Measurements from ENCODE around the gene HDAC11.
"Not testable (repeated sequence)": the region's sequence is repeated elsewhere in the genome, so short reads cannot be mapped to it uniquely, and the experiment has no call there.

The HDAC11 gene, protein sequence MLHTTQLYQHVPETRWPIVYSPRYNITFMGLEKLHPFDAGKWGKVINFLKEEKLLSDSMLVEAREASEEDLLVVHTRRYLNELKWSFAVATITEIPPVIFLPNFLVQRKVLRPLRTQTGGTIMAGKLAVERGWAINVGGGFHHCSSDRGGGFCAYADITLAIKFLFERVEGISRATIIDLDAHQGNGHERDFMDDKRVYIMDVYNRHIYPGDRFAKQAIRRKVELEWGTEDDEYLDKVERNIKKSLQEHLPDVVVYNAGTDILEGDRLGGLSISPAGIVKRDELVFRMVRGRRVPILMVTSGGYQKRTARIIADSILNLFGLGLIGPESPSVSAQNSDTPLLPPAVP

DNA sequence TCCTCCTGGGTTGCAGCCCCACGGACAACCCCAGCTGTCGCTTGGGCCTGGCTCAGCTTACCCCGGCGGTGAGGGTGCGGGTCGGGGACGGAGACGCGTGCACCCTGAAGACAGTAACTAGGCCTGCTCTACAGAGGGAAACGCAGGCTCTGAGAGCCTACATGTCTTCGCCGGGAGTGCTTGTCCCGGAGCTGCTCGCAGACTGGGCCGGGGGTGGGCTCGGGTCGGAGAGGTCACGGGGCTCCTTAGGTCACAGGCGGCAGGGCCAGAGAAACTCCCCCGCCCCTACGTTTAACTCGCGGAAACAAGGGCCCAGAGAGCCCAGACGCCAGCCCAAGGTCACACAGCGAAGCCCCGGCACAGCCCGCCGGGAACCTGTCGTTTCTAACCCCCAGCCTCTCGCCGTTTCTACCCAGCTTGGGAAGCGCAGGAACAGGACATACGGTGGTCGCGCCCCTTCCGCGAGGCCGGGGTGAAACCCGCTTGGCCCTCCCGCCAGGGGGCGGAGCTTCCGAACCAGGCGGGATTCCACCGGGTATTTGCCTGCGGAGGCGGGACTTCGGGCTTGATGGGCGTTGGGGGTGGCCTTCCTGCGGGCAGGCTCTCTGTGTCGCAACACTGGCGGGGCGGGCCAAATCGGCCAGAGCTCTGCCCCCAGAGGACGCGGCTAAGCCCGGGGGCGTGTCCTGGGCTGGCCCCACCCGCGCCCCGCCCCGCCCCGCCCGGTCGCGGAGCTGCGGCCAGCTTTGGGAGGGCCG lies at the start of gene HDAC11:
Gene HDAC11, plus strand, starts transcription at position 725 of the 758 bp plus-strand sequence. CDS start 42 bp downstream, outside the sequence.
- DNase-seq, result peak; percentile 93

DNA sequence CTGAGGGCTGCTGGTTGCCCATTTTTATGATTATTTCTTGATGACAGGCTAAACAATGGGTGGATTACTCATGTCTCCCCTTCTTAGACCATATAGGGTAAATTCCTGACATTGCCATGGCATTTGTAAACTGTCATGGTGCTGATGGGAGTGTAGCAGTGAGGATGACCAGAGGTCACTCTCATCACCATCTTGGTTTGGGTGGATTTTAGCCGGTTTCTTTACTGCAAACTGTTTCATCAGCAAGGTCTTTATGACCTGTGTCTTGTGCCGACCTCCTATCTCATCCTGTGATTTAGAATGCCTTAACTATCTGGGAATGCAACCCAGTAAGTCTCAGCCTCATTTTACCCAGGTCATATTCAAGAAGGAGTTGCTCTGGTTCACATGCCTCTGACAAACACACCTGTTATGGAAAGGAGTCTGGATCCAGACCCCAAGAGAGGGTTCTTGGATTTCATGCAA lies 49.7 kb upstream of the HDAC11 start:
- not testable (repeated sequence) for DNase-seq

DNA sequence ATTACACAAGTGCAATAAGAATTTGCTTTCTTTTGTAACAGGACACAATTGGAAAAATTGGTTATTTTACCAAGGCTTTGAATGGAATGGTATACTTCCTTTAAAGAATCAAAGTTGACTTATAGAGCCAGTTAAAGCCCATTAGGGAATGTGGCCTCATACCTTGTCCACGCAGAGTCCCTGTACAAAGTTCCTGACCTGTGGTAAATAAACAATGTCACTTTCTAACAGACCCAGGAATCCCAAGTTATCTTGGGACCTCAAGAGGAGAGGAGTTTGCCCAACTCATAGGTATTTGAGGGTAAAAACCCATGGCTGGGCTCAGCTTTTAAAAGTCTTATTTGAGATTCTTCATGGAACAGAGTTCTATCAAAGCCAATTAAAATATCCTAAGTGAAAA lies 48.0 kb upstream of the HDAC11 start:
- no peak for DNase-seq

DNA sequence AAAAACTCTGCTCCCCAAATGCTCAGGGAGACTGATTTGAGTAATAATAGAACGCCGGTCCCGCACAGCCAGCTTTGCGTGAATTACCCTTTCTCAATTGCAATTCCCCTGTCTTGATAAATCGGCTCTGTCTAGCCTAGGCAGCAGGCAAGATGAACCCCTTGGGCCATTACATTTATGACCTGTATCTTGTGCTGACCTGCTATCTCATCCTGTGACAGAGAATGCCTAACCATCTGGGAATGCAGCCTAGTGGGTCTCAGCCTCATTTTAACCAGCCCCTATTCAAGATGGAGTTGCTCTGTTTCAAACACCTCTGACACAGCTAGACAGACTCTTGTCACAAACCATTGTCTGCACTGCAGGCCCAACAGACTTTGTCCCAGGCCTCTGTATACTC lies 46.2 kb upstream of the HDAC11 start:
- no peak for DNase-seq

DNA sequence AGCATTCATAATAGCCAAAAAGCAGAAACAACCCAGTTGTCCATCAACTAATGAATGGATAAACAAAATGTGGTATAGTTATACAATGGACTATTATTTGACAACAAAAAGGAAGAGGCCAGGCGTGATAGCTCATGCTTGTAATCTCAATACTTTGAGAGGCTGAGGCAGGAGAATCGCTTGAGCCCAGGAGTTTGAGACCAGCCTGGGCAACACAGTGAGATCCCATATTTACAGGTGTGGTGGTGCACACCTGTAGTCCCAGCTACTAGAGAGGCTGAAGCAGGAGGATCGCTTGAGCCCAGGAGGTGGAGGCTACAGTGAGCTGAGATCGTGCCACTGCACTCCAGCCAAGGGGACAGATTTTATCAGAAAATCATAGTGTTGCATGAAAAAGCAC lies 43.9 kb upstream of the HDAC11 start:
- DNase-seq, result not testable (repeated sequence)

DNA sequence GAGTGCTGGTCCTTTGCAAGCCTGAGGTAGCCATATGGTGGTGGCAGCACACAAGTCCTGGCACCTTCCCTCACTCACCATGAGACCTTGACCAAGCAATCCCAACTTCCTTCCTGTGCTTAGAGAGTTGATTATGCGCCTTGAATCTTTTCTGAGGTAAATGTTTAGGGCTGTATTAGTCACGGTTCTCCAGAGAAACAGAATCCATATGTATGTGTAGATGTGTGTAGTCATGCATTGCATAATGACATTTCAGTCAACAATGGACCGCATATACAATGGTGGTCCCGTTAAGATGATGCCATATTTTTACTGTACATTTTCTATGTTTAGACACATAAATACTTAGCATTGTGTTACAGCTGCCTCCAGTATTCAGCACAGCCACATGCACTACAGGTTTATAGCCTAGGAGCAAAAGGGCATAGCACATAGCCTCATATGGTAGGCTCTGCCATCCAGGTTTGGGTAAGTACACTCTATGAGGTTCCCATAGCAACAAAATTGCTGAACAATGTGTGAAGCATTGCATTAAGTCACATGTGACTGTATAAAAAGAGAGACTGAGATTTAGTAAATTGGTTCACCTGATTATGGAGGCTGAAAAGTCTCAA lies 39.8 kb upstream of the HDAC11 start:
- DNase-seq, result no peak

DNA sequence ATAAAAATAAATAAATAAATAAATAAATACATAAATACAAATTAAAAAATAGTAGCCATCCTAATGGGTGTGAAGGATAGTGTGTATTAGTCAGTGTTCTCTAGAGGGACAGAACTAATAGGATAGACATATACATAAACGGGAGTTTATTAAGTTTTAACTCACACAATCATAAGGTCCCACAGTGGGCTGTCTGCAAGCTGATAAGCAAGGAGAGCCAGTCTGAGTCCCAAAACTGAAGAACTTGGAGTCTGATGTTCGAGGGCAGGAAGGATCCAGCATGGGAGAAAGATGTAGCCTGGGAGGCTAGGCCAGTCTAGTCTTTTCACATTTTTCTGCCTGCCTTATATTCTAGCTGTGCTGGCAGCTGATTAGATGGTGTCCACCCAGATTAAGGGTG lies 37.2 kb upstream of the HDAC11 start:
- DNase-seq, result not testable (repeated sequence)

DNA sequence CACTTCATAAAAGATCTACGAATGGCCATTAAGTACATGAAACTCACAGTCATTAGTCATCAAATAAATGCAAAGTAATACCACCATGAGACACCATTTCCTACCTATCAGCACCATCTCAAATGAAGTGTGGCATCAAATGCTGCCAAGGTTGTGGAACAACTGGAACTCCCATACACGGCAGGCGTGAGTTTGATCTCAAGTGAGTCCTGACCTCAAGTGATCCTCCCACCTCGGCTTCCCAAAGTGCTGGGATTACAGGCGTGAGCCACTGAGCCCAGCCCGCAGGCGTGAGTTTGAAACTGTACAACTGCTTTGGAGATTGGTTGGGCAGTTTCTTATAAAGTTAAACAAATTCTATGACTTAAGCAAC lies 28.8 kb upstream of the HDAC11 start:
- DNase-seq, result peak; percentile 16

DNA sequence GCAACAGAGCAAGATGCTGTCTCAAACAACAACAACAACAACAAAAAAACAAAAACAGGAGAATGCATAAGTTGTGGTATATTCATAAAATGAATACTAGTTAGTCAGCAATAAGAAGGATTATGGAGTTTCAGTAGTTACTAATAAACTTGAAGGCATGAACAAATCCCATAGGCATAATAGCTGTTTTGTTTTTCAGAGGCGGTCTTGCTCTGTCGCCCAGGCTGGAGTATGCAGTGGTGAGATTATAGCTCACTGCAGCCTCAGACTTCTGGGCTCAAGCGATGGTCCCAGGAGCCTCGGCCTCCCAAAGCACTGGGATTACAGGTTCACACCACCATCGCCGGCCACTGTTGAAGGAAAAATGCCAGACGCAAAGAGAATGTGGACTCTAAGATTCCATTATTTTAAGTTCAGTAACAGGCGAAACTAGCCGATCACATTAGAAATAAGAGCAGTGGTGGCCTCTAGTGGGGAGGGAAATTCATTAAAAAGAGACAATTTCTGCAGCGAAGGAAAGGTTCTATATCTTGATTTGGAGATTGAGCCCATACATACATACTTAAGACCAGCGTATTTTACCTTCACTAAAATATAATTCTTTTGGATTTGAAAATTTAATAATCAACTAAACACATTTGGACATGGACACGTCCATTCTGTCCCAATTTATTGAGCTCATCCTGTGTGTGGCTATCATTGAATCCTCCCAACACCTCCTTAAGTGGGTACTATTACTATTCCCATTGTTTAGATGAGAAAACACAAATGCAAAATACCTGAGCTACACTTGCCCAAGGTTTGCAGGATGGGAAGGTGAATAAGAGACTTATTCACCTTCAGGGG lies 27.4 kb upstream of the HDAC11 start:
- peak; percentile 33 for DNase-seq

DNA sequence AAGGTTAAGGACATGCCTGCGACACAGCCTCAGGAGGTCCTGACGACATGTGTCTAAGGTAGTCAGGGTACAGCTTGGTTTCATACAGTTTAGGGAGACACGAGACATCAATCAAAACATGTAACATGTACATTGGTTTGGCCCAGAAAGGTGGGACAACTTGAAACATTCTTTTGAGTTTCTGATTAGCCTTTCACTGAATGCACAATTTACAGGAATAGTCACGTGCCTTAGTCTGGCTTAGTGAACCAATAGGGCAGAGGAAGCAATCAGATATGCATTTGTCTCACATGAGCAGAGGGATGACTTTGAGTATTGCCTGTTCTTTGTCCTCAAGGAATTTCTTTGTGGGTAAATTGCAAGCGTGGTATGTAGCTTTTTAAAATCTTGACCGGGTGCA lies 24.5 kb upstream of the HDAC11 start:
- DNase-seq, result no peak

DNA sequence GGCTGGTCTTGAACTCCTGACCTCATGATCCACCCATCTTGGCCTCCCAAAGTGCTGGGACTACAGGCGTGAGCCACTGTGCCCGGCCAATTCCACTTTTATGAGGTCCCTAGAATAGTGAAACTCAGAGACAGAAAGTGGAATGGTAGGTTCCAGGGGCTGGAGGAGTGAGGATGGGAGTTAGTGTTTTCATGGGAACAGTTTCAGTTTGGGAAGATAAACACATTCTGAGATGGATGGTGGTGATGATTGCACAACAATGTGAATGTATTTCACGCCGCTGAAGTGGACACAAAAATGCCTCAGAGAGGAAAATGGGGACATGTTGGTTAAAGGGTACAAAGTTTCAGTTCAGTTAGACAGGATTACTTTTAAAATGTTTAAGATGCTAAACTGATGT lies 22.5 kb upstream of the HDAC11 start:
- DNase-seq, result no peak

DNA sequence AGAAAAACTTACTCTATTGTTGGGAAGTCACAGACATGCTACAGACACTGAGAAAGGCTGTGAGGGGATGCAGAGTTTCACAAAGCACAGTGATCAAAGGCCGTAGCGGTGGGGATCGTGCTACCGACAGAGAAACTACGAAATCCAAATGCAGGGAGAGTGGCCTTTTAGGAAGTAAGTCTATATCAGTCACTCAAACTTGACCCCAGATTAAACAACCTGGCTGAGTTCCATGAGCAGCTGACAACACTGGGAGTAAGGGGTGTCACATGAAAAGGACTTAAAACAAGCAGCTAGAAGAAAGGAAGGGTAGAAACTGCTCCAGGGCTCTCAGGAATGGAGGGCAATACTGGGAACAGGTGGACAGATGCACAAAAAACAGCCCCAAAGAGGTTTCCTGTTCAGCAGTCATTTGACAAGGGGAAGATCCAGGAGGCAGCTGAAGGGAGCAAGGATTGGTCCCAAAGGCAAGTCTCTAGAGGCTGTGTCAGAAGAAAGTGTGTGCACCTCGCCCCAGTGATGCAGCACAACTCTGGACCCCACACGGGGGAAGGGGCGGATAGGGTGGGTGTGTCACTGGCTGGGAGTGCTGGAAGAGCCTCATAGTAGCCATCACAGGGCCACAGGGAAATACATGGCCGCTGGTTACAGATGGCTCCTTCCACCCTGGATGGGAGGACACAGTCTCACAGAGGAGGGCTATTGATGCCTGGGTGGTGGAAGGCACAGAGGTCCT lies 20.3 kb upstream of the HDAC11 start:
- DNase-seq, result no peak

DNA sequence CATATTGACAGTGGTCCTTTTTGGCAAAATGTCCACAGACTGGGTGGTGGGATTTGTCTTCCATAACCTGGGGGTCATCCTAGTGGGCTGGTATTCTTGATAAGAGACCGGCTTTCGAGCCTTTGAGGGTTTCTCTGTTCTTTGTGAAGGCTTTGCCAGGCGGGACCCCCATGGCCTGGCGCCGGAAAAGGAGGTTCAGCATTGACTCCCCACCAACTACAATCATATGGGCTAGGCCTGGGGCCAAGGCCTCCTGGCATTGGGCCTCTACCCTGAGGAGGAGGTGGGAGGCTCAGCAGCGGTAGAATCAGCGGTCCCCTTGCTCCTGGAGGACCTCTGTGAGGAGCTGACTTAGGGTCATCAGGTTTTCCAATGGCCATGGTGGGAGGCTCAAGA lies 19.8 kb upstream of the HDAC11 start:
- no peak for DNase-seq

DNA sequence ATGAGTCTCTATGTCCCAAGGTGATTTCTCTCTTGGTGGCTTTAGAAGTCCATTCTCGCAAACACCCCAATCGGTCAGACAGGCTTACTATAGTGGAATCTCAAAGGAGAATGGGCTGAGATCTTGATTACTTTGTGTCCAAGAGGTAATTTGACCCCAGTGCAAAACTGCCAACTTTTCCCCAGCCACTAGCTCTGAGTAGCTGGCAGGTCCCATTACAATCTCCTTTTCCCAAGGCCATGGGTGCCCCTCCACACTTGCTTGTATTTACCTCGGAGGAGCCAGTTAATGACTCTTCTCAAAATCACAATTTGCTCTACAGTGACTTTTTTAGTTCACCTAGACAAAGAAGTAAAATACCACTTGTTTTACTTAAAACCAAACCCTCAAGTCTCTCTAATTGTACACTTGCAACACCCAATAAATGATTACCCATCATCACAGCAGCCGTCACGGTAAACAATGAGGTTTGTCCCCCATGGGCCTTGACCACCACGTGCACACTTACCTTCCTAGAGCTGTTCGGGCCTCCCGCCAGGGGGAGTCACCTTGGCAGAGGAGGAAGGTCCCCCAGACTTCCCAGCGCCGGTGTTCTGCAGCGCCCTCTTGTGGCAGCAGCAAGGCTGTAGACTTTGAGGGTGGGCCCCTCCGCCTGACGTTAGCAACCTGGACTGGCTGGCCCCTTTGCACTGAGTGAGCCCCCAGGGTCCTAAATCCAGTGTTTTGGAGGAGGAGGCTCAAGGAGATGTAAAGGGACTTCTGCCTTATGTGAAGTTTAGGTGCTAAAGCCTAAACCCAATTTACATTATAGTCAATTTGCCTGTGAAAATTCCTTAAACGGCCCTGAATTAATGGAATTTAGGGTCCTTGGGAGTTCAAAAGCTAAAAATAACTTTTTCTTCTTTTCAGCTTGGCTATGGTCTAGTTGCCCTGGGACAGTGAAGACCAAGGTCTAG lies 18.7 kb upstream of the HDAC11 start:
- DNase-seq, result peak; percentile 53

DNA sequence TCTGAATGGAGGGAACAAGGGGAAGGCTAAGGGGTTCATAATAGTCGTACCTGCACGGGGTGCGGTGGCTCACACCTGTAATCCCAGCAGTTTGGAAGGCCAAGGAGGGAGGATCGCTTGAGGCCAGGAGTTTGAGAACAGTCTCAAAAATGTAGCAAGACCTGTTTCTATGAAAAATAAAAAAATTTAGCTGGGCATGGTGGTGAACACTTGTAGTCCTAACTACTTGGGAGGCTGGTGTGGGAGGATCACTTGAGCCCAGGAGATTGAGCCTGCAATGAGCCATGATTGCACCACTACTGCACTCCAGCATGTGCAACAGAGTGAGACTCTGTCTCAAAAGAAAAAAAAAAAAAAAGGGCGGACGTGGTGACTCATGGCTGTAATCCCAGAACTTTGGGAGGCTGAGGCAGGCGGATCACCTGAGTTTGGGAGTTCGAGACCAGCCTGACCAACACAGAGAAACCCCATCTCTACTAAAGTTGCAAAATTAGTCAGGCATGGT lies 17.9 kb upstream of the HDAC11 start:
- DNase-seq, result no peak

DNA sequence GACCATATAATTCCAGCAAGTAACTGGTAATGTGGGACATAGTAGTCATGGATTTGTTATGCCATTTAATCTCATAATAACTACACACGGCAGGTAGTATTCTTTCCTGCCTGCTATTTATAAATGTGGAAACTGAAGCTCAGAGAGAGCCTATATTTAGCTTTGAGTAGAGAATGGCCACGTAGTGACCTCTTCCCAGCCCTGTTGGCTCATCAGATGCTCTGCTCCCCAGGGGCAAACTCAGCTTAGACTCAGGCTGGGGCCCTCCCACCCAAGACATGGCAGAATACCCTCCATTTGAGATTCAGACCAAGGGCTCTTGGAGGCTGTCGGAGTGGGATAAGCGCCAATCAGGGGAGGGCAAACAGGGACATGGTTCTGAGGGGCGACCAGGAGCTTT lies 17.3 kb upstream of the HDAC11 start:
- DNase-seq, result no peak

DNA sequence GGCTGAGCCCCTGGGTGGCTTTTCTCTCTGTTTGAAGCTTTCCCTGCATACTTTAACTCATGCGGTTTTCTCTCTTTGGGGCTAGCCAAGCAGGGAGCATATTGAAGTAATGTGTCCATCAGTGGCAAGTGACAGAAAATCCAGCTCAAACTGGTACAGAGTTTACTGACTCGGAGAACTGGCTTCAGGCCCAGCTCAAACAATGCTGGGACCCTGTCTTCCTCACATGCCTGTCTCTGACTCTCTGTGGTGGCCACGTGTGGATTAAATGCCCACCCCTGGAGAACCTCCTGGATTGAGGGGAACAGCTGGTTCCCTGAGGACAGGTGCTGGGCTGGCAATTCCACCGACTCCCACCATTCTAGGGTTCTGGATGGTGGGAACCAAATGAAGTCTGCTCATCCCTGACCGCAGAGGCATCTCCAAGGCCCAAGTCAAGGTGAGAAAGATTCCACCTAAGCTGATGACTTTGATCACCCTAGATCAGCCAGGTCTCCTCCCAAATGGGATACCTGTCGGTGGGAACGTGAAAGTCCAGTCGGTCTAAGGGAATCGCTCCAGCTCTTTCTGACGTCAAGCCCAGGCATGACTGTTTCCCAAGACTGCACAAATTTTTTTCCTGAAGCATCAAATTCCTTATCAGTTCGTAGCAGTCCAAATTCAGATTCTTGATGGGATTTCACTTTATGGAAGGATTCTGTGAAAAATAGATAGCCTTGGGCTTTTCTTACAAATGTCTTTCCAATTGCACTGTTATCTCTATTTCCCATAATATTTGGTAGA lies 16.3 kb upstream of the HDAC11 start:
- DNase-seq, result no peak

DNA sequence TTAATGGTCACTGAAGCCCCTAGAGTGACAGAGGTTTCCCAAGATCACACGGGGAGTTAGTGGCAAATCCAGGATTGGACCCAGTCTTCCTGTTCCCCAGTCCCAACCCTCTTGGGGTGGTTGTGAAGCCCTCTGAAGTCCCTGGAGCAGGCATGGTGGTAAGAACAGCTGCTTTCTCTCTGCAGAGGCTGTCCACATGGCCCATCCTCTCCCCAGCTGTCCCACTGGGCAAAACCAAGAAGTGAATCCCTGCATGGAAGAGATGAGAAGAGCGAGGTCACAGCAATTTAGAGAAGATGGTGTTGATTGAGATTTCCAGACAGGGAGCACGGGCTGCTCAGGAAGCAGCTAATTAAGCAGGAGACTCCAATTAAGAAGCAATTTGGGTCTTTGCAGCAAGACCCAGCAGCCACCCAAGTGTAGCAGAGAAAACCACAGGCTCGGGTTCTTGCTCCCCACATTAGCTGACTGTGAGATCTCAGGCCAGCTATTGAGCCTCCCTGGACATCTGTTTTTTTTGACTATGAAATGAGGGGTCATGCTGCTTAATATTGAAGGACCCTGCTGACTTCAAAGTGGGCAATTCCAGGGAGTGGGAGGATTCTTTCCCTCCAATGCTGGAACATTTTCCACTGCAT lies 14.8 kb upstream of the HDAC11 start:
- DNase-seq, result no peak

DNA sequence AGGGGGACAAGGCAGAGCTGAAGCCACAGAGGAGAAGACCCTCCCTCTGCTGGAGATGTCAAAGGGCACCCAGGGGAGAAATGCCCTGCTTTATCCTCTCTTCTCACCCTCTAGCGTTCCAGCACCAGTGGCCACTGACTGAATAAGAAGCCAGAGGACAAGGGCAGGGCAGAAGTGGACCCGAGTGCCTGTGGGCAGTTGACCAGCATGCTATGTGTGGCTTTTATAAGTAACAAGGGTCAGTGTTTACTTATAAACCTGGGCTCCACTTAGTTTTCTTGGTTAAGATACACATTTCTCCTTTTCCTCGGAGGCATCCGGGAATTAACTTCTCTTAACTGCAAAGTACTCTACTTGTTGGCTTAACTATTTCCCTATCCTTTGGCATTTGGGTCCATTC lies 13.3 kb upstream of the HDAC11 start:
- DNase-seq, result no peak
